CD14-positive monocyte (primary cell): ENCODE measurements around the gene SLC26A9. TPM values are rescaled to one million over a fixed set of nuclear protein-coding genes. Genes with fewer than 3 reads are reported as not detected.

Experiments
- DNase-seq, 3 donors: peaks; one replicate each; pipeline ENCODE4 v3.0.0-alpha.2; 2011 to 2022
- H2AFZ ChIP-seq: 2 replicates; pipeline ENCODE4 v1.6.0; 2012; ENCODE audit warnings: mild to moderate bottlenecking, low read depth, low read length, inconsistent platforms; ENCODE audit not compliant: insufficient read depth, poor library complexity, severe bottlenecking
- H3K27ac ChIP-seq, 2 donors: 1 replicate in 1 of 2; 2 replicates in 1 of 2; pipeline ENCODE4 v1.5.1; 2012 to 2013; ENCODE audit warnings: low read length in 2 of 2, control low read depth in 1 of 2, inconsistent platforms in 1 of 2, low read depth in 1 of 2, mild to moderate bottlenecking in 1 of 2
- H3K27me3 ChIP-seq, 2 donors: one replicate each; pipeline versions ENCODE4 v1.6.0 to v1.6.1; 2011 to 2013; ENCODE audit warnings: low read length in 2 of 2; ENCODE audit not compliant: control insufficient read depth in 2 of 2, insufficient read depth in 2 of 2
- H3K36me3 ChIP-seq, 2 donors: replicated peaks in 1 of 2; 1 replicate in 1 of 2; 2 replicates in 1 of 2; pipeline versions ENCODE4 v1.5.1 to v1.6.1; 2012 to 2013; ENCODE audit warnings: low read length in 2 of 2, control low read depth in 1 of 2, inconsistent platforms in 1 of 2, mild to moderate bottlenecking in 1 of 2; ENCODE audit not compliant: insufficient read depth in 2 of 2, control insufficient read depth in 1 of 2
- H3K4me1 ChIP-seq, 2 donors: 1 replicate in 1 of 2; 2 replicates in 1 of 2; pipeline versions ENCODE4 v1.5.1 to v1.6.1; 2012 to 2013; ENCODE audit warnings: low read length in 2 of 2, control low read depth in 1 of 2, inconsistent platforms in 1 of 2, mild to moderate bottlenecking in 1 of 2, moderate library complexity in 1 of 2; ENCODE audit not compliant: insufficient read depth in 2 of 2, control insufficient read depth in 1 of 2
- H3K4me2 ChIP-seq: replicated peaks from 2 replicates; pipeline ENCODE3; 2012; ENCODE audit warnings: low read length, moderate library complexity, mild to moderate bottlenecking; ENCODE audit not compliant: poor library complexity, severe bottlenecking; ENCODE audit errors: extremely low read depth
- H3K4me3 ChIP-seq, 3 experiments: fragments of 200-600 bp in 1 of 3; sonication (generic) in 1 of 3; replicated peaks in 1 of 3; 1 replicate in 2 of 3; 2 replicates in 1 of 3; pipeline ENCODE4 v1.5.1; 2011 to 2013; ENCODE audit warnings: low read length in 3 of 3, mild to moderate bottlenecking in 3 of 3, control low read depth in 2 of 3, low read depth in 2 of 3, inconsistent platforms in 1 of 3, moderate library complexity in 1 of 3
- H3K79me2 ChIP-seq: 2 replicates; pipeline ENCODE4 v1.6.0; 2012; ENCODE audit warnings: mild to moderate bottlenecking, control low read depth, inconsistent platforms, low read length, moderate library complexity; ENCODE audit not compliant: insufficient read depth
- H3K9ac ChIP-seq: 2 replicates; pipeline ENCODE4 v1.6.0; 2017; ENCODE audit warnings: low read length, mild to moderate bottlenecking; ENCODE audit not compliant: insufficient read depth, poor library complexity, severe bottlenecking
- H3K9me3 ChIP-seq, 2 donors: replicated peaks in 1 of 2; 1 replicate in 1 of 2; 2 replicates in 1 of 2; pipeline versions ENCODE4 v1.5.1 to v1.6.1; 2012 to 2013; ENCODE audit warnings: low read length in 2 of 2, control low read depth in 1 of 2; ENCODE audit not compliant: control insufficient read depth in 1 of 2, insufficient read depth in 1 of 2
- H4K20me1 ChIP-seq: 2 replicates; pipeline ENCODE4 v1.6.0; 2012; ENCODE audit warnings: mild to moderate bottlenecking, low read length, control low read depth, moderate library complexity; ENCODE audit not compliant: insufficient read depth
- H3K27ac Mint-ChIP-seq, 7 donors: one replicate each; pipeline ENCODE4 v1.8.0; 2020; ENCODE audit warnings: mild to moderate bottlenecking in 7 of 7, mixed read lengths in 7 of 7, moderate library complexity in 6 of 7, inconsistent platforms in 2 of 7
- H3K27me3 Mint-ChIP-seq, 3 donors: one replicate each; pipeline ENCODE4 v1.8.0; 2021 to 2022; ENCODE audit warnings: low read depth in 3 of 3, mild to moderate bottlenecking in 3 of 3, mixed read lengths in 3 of 3, moderate library complexity in 3 of 3, inconsistent platforms in 1 of 3
- H3K36me3 Mint-ChIP-seq, 2 donors: one replicate each; pipeline ENCODE4 v1.8.0; 2020; ENCODE audit warnings: mixed read lengths in 2 of 2, inconsistent platforms in 1 of 2, mild to moderate bottlenecking in 1 of 2
- H3K4me1 Mint-ChIP-seq: one replicate; pipeline ENCODE4 v1.8.0; 2020; ENCODE audit warnings: mild to moderate bottlenecking, mixed read lengths
- H3K4me3 Mint-ChIP-seq, 2 donors: one replicate each; pipeline ENCODE4 v1.8.0; 2020; ENCODE audit warnings: mild to moderate bottlenecking in 2 of 2, mixed read lengths in 2 of 2, moderate library complexity in 1 of 2
- H3K9me3 Mint-ChIP-seq, 7 donors: one replicate each; pipeline ENCODE4 v1.8.0; 2020 to 2022; ENCODE audit warnings: mixed read lengths in 7 of 7, mild to moderate bottlenecking in 6 of 7, moderate library complexity in 6 of 7, inconsistent platforms in 2 of 7
- CTCF ChIP-seq: fragments of 200-600 bp; IDR thresholded peaks from one replicate; pipeline ENCODE4 v1.8.0; 2022; ENCODE audit warnings: antibody characterized with exemption, mild to moderate bottlenecking
- WGBS: methylation state at CpG from one replicate; pipeline ENCODE4 v1.1.5; 2013; ENCODE audit warnings: missing lambda C conversion rate; ENCODE audit not compliant: insufficient coverage; 5-methylcytosine and 5-hydroxymethylcytosine counted together
- intact Hi-C, 2 donors: fragments of 100-400 bp; cut with micrococcal nuclease; formaldehyde crosslinking; loops; one replicate each; pipeline versions ENCODE4 v1.15.0 to v1.15.1; 2023
- polyA plus RNA-seq, 3 donors: library from polyadenylated mRNA; depleted of rRNA in 1 of 3; unstranded in 2 of 3; stranded (reverse) in 1 of 3; fragments of 300-500 nt in 2 of 3; fragments of >200 nt in 1 of 3; fragmentation: Illumina TruSeq in 2 of 3; gene quantifications; 1 replicate in 2 of 3; 2 replicates in 1 of 3; pipeline ENCODE4 v1.2.3, GENCODE V29; 2012 to 2021

Gene SLC26A9
- polyA plus RNA-seq, 3 donors, result 0.04 TPM; not detected in 2

- H3K4me1 ChIP-seq, result peaks cover 0 to 12% of the 10 kb centered on the region in 2 donors
- no peaks in the 10 kb centered on the region for H4K20me1 ChIP-seq
- H2AFZ ChIP-seq, result no peak overlapping the region
- H3K36me3 ChIP-seq, result no peaks in the 10 kb centered on the region
- H3K9me3 ChIP-seq, result no peaks in the 10 kb centered on the region
- no peak for DNase-seq
- intact Hi-C loops, result loop anchor here in 1 of 2 donors (10.0 kb wide), 1 partner anchor 54 kb away; no protein-coding TSS in a partner anchor
- Mint-ChIP-seq H3K36me3 (peaks cover 0 to 4% of the 10 kb centered on the region in 2 donors), H3K27ac (no peak overlapping the region), H3K27me3 (peaks cover 0 to 2% (median 0%) of the 10 kb centered on the region in 3 donors), H3K4me1 (peaks cover 15% of the 10 kb centered on the region), H3K4me3 (no peak overlapping the region), H3K9me3 (peaks cover 0 to 3% (median 2%) of the 10 kb centered on the region in 7 donors)
- H3K4me2 ChIP-seq, result no peak overlapping the region
- no CpG with 5 or more reads among the region's 1 CpG for WGBS
- no peak overlapping the region for H3K4me3 ChIP-seq
- H3K9ac ChIP-seq, result no peak overlapping the region
- H3K27ac ChIP-seq, result no peak overlapping the region
- no peaks in the 10 kb centered on the region for H3K27me3 ChIP-seq
- H3K79me2 ChIP-seq, result no peaks in the 10 kb centered on the region
- TF ChIP-seq CTCF, result no peak
Observed at GRCh38 chr1:205981257-205981656, 38.0 kb upstream of the SLC26A9 start.

- no peak for DNase-seq
- TF ChIP-seq CTCF, result no peak
- Histone ChIP-seq H3K9me3 (no peaks in the 10 kb centered on the region), H3K27ac (no peak overlapping the region), H3K4me2 (no peak overlapping the region), H3K4me1 (peaks cover 0 to 12% of the 10 kb centered on the region in 2 donors), H3K9ac (no peak overlapping the region), H3K36me3 (no peaks in the 10 kb centered on the region), H3K79me2 (no peaks in the 10 kb centered on the region), H2AFZ (no peak overlapping the region), H3K27me3 (no peaks in the 10 kb centered on the region), H4K20me1 (no peaks in the 10 kb centered on the region), H3K4me3 (no peak overlapping the region)
- Mint-ChIP-seq H3K36me3 (peaks cover 0 to 4% of the 10 kb centered on the region in 2 donors), H3K4me3 (no peak overlapping the region), H3K27me3 (peaks cover 0 to 2% (median 0%) of the 10 kb centered on the region in 3 donors), H3K4me1 (peaks cover 15% of the 10 kb centered on the region), H3K27ac (no peak overlapping the region), H3K9me3 (peaks cover 0 to 3% (median 2%) of the 10 kb centered on the region in 7 donors)
- intact Hi-C loops, result loop anchor here in 1 of 2 donors (10.0 kb wide), 1 partner anchor 54 kb away; no protein-coding TSS in a partner anchor
- 40% methylated on average over 3 of the region's 3 CpGs for WGBS
Observed at GRCh38 chr1:205980237-205980870, 37.1 kb upstream of the SLC26A9 start.
